GM19328 (cell line): ENCODE data around the gene TGFBI.

Experiments used
- ATAC-seq: cut with Tn5 transposase; IDR thresholded peaks from one replicate; pipeline ENCODE4 v1.9.1; 2021; ENCODE audit warnings: mild to moderate bottlenecking, moderate library complexity; ENCODE audit not compliant: unreplicated experiment

The TGFBI gene

DNA sequence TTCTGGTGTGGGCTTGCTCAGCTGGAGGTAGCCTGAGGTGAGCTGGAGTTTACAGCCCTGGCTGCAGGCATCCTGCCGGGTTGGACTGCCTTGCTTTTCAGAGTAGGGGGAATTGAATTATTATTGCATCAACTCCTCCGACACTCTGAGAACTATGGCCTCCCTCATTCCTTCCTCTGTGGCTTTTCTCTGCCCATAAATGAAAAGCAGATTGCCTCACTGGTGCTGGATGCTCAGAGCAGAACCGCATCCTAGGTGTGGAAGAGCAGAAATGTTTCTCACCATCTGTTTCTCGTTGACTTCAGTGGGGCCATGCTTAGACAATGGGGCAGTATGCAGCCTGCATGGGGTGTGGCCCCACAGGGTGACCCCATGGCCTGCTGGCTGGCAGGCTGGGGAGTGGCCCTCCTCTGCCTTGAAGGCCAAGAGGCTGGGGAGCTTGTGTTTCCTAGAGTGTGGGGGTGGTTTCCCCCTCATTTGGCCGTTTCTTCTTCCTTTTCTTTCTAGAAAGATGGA, 27.3 kb upstream of the TGFBI start:
- ATAC-seq = no peak

- no peak for ATAC-seq
Observed at GRCh38 chr5:136004436-136004835, 24.4 kb upstream of the TGFBI start.

DNA sequence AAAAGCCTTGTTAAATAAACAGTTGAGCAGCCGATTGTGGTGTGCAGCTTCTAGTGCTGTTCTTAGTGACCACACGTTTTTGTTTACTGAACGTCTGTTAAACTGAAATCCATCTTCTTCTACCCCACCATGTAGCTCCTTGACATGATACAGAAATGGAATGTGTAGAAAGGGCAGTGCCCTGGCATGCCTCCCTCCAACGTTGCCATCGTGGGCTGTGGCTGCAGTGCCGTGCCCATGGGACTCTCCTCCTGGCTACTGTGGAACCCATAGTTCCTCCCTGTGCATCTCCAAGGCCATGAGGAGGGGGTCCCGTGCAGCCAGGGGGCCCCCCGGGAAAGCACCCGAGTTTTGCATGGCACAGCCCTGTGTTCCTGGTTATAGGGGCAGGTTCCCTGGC, 23.3 kb upstream of the TGFBI start:
- no peak for ATAC-seq

GRCh38 chr5:136006164-136006563, 22.6 kb upstream of the TGFBI start:
- no peak for ATAC-seq

DNA sequence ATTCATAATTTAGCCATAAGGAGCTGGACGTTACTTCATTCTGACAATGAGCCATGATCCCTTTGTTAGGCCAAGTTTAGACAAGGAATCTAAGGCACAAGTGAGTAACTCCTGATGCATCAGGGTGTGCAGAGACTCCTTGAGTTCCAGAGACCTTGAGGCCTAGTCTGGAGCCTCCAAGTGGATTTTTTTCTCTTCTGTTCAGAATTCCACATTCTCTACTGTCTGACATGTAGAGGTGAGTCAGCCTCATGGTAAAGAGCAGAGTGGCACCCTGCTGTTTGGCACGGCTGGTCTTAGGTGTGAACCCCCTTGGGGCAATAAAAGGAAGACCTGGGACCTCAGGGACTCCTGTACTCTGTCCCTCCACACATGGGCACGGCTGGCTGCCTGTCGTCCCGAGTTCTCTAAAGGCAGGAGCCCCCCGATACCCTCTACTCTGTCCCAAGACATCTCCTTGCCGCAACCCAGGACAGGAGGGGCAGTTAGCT, 22.0 kb upstream of the TGFBI start:
- ATAC-seq = no peak

DNA sequence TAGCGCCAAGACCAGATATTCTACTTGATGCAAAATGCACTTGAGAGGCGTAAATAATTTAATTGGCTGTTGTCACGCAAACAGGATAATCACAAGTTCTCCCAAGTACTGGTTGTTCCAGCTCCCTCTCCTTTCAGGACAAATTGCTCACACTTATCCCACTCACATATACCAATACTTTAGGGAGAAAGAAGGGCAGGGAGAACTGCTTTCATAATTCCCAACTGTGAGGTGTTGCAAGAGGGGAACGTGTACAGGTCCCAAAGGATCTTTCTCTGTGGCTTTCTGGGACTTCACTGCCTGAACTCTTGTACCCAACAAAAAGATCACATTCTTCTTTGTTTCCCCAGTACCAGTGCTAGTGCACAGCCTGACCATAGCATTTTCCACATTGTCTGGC, 21.5 kb upstream of the TGFBI start:
- no peak for ATAC-seq

- no peak for ATAC-seq
Observed at GRCh38 chr5:136011414-136012001, 17.3 kb upstream of the TGFBI start.

DNA sequence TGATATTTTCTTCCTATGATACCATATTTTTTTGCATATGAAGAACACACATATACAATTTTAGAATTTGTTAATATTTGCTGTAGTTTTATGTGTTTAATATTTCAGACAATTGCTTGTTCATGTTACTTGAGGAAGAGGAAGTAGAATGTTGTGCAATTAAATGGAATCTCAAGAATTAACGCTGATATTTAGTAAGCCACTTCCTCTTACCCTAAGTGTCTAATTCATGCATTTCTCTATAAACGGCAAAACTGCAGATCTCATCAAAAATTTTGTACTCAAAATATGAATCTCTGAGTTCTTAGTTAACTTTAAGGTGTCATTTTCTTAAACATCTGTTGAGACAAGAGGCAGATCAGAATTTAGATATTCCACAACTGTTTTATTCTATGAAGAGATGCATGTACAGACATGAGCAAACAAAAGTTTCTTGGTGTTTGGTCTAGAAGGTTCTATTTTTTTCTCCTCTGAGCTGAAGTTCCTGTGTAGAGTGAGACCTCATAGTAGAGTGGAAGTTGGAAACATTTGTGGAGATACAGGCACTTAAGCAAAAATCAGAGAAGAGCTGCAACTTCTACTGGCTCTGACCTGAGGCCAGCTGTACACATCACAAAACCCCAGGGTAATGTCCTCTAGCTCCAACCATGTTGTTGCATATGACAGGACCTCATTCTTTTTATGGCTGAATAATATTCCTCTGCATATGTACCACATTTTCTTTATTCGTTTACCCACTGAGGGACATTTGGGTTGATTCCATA, 16.6 kb upstream of the TGFBI start:
- ATAC-seq = no peak

- ATAC-seq = no peak
Observed at GRCh38 chr5:136013559-136013958, 15.2 kb upstream of the TGFBI start.

- ATAC-seq = no peak
Observed at GRCh38 chr5:136014049-136015002, 14.5 kb upstream of the TGFBI start.

GRCh38 chr5:136015003-136015375, 13.8 kb upstream of the TGFBI start:
- no peak for ATAC-seq

GRCh38 chr5:136015966-136016650, 12.7 kb upstream of the TGFBI start:
- ATAC-seq = no peak

DNA sequence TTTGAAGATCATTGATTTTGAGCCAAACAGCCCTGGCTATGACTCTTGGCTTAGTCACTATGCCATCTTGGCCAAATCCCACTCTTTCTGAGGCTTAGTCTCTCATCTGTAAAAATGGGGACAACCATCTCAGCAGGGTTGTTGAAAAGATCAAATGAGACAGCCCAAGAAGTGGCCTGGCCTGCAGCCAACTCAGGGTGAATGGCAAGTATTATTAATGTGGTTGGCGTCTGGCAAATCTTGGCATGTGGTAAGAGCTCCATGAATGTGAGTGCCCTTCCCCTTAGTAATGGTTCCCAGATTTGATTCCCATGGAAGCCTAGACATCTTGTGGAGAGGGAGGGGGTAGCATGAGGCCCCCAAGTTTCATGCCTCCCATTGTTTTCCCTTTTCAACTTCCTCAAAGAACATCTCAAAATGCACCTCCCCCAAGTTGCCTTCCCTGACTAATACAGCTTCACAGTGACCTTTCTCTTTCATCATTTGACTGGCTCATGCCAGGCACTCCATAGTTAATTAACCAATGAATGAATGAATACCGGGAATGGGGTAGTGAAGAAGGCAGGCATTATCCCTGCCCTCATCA, 11.8 kb upstream of the TGFBI start:
- no peak for ATAC-seq

- ATAC-seq = no peak
Observed at GRCh38 chr5:136018814-136019783, 9.7 kb upstream of the TGFBI start.

DNA sequence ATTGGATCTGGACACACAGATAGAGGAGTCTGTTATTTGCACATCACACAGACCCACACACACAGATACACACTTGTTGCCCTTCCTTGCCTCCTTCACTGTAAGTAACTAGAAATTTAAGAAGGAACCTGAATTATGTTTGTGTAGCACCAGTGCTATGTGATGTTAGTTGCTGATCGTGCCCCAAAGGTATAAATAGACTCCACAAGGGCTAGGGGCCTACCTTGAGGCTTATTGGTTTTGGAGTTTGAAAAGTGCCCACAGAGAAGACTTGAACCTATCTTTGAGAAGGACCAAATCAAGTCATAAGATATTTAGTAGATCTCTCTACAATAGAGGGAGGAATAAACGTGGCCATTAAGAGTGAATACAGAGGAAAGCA, 8.8 kb upstream of the TGFBI start:
- no peak for ATAC-seq

- ATAC-seq = no peak
Observed at GRCh38 chr5:136020383-136021015, 8.3 kb upstream of the TGFBI start.

- no peak for ATAC-seq
Observed at GRCh38 chr5:136021016-136021405, 7.8 kb upstream of the TGFBI start.

DNA sequence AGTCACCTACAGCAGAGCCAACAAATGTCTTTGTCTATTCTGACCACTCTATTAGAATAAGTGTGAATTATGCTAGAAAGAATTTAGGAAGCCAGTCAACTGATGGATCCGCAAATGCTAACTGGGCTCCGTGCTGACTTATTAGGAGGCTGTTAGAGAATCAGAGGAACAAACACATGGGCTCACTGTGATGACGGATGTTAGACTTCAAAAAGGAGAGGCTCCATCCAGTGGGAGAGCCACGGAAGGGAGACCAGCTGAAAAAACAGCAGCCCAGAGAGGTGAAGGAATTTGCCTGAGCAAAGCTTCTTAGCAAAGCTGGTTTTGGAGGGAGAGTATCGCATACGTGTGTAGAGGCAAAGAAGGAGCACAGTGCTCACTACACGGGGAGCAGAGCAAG, 5.8 kb upstream of the TGFBI start:
- ATAC-seq = no peak
